ENCODE data around the gene GLYATL1. TPM values are rescaled to one million over a fixed set of nuclear protein-coding genes. Genes with fewer than 3 reads are reported as not detected.

Gene GLYATL1
- total RNA-seq, 1 experiment from 2014 or later = not detected

DNA sequence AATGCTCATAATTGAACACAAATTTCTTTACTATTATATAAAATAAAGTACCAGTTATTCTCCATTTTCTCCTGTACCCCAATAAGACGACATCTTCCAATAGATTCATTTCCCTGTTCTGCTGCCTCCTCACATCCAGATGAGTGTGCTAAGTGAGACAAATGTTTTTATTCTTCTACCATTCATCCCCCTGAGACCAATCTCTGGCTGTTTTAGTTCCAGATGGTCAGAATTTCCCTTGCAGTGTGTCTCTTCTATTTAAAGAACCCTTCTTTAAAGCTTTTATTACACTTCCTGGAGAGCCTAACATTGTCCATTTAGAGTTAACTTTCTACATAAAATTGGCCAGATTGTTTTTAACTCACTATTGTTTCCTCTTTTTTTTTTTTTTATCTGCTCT lies 41.2 kb upstream of the GLYATL1 start:
- Histone ChIP-seq H3K4me1 (ENCODE audit: control insufficient read depth in 1 of 2, insufficient read depth in 2 of 2, low read length in 2 of 2) (no peaks in the 10 kb centered on the region), H3K9me2 (ENCODE audit: insufficient read depth) (no peaks in the 10 kb centered on the region), H3K9me3 (ENCODE audit: control insufficient read depth in 1 of 2, insufficient read depth in 1 of 2, low read depth in 1 of 2, low read length in 2 of 2) (no peaks in the 10 kb centered on the region), H3K27ac (ENCODE audit: low read depth, low read length) (no peak overlapping the region), H3K79me2 (ENCODE audit: insufficient read depth, low read length) (no peaks in the 10 kb centered on the region), H3K36me3 (ENCODE audit: control insufficient read depth in 1 of 2, insufficient read depth in 2 of 2, low read length in 2 of 2) (no peaks in the 10 kb centered on the region), H3K4me2 (ENCODE audit: low read length) (no peak overlapping the region), H3K9ac (ENCODE audit: low read length) (no peak overlapping the region), H3K4me3 (replicated peaks in 1 of 2; ENCODE audit: low read depth in 1 of 2, low read length in 2 of 2) (no peak overlapping the region), H3K27me3 (ENCODE audit: insufficient read depth, low read length) (no peaks in the 10 kb centered on the region), H4K20me1 (ENCODE audit: insufficient read depth) (no peaks in the 10 kb centered on the region), H2AFZ (ENCODE audit: low read depth, low read length, poor library complexity, severe bottlenecking) (no peak overlapping the region)
- no peak for ATAC-seq
- ChIA-PET POLR2A (no interaction called here), CTCF (no interaction called here), RAD21 (ENCODE audit: low non-redundant PET in 1 of 2, low total read pairs in 2 of 2, uncharacterized antibody in 2 of 2, unreplicated experiment in 2 of 2) (no interaction called here)
- intact Hi-C loops (cut with micrococcal nuclease) = no loop called here
- no peak for DNase-seq (ENCODE audit: low read depth, low spot score)
- BruUV-seq (replicated peaks) = no TSS peak
- TF ChIP-seq MAX (IDR thresholded peaks at IDR 0.05) (no peak), YY1 (IDR thresholded peaks at IDR 0.05; ENCODE audit: extremely low read depth, insufficient replicate concordance, low read depth, low read length) (no peak), CBX3 (IDR thresholded peaks at IDR 0.05; ENCODE audit: low read depth) (no peak), ATF3 (IDR thresholded peaks at IDR 0.05) (no peak), POLR2AphosphoS5 (IDR thresholded peaks at IDR 0.05; ENCODE audit: low read depth, low read length) (no peak), SRF (IDR thresholded peaks at IDR 0.05; ENCODE audit: low read depth) (no peak), SP1 (IDR thresholded peaks at IDR 0.05; ENCODE audit: low read depth) (no peak), ZFX (IDR thresholded peaks at IDR 0.05) (no peak), ZBTB33 (IDR thresholded peaks at IDR 0.05; ENCODE audit: extremely low read depth, insufficient replicate concordance, low read length) (no peak), POLR2A (IDR thresholded peaks at IDR 0.05; ENCODE audit: borderline replicate concordance, extremely low read depth, insufficient read depth, insufficient read length) (no peak), EZH2phosphoT487 (IDR thresholded peaks at IDR 0.05; ENCODE audit: borderline replicate concordance) (no peak)
- TF ChIP-seq, protein P1, sequence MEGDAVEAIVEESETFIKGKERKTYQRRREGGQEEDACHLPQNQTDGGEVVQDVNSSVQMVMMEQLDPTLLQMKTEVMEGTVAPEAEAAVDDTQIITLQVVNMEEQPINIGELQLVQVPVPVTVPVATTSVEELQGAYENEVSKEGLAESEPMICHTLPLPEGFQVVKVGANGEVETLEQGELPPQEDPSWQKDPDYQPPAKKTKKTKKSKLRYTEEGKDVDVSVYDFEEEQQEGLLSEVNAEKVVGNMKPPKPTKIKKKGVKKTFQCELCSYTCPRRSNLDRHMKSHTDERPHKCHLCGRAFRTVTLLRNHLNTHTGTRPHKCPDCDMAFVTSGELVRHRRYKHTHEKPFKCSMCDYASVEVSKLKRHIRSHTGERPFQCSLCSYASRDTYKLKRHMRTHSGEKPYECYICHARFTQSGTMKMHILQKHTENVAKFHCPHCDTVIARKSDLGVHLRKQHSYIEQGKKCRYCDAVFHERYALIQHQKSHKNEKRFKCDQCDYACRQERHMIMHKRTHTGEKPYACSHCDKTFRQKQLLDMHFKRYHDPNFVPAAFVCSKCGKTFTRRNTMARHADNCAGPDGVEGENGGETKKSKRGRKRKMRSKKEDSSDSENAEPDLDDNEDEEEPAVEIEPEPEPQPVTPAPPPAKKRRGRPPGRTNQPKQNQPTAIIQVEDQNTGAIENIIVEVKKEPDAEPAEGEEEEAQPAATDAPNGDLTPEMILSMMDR (IDR thresholded peaks at IDR 0.05 in 2 of 3, conservative IDR thresholded peaks at IDR 0.05 in 1 of 3; ENCODE audit: borderline replicate concordance in 1 of 3, insufficient read depth in 1 of 3, low read depth in 2 of 3, low read length in 2 of 3) = no peak
